Neural cell (in vitro differentiated cells): ENCODE data around the gene NAP1L1. TPM values are rescaled to one million over a fixed set of nuclear protein-coding genes. Genes with fewer than 3 reads are reported as not detected.

Source experiments
- H2AFZ ChIP-seq: fragments of 200-600, 300-800 bp; sonication (generic), shearing (Covaris generic); 2 replicates; pipeline ENCODE4 v1.6.0; 2014; ENCODE audit warnings: low read depth, mild to moderate bottlenecking, antibody characterized with exemption, low read length, moderate library complexity
- H3F3A ChIP-seq: fragments of 200-600 bp; shearing (Covaris generic); 2 replicates; pipeline ENCODE4 v1.6.1; 2016; ENCODE audit warnings: mild to moderate bottlenecking, moderate library complexity, mixed read lengths, antibody characterized with exemption, low read length; ENCODE audit not compliant: insufficient read depth, poor library complexity, severe bottlenecking
- H3K27ac ChIP-seq: fragments of 200-600, 300-800 bp; sonication (generic), shearing (Covaris generic); 2 replicates; pipeline ENCODE4 v1.5.1; 2014; ENCODE audit warnings: mild to moderate bottlenecking, low read length, moderate library complexity
- H3K27me3 ChIP-seq: fragments of 300-800, 200-600 bp; sonication (generic), shearing (Covaris generic); 2 replicates; pipeline ENCODE4 v1.6.0; 2014; ENCODE audit warnings: mild to moderate bottlenecking, low read depth, low read length, moderate library complexity; ENCODE audit not compliant: insufficient read depth
- H3K36me3 ChIP-seq: fragments of 300-800, 200-600 bp; sonication (generic), shearing (Covaris generic); 2 replicates; pipeline ENCODE4 v1.5.1; 2014; ENCODE audit warnings: mild to moderate bottlenecking, antibody characterized with exemption, low read length, moderate library complexity; ENCODE audit not compliant: insufficient read depth
- H3K4me2 ChIP-seq: fragments of 300-800, 200-600 bp; sonication (generic), shearing (Covaris generic); 2 replicates; pipeline ENCODE4 v1.6.0; 2014; ENCODE audit warnings: mild to moderate bottlenecking, low read length
- H3K4me3 ChIP-seq: fragments of 300-800, 200-600 bp; sonication (generic), shearing (Covaris generic); 2 replicates; pipeline ENCODE4 v1.5.1; 2014; ENCODE audit warnings: mild to moderate bottlenecking, low read length, moderate library complexity
- H3K79me2 ChIP-seq: fragments of 200-600 bp; shearing (Covaris generic); replicated peaks from 2 replicates; pipeline ENCODE4 v1.6.0; 2014; ENCODE audit warnings: mild to moderate bottlenecking, low read length, moderate library complexity; ENCODE audit not compliant: insufficient read depth
- H3K9ac ChIP-seq: fragments of 300-800, 200-600 bp; sonication (generic), shearing (Covaris generic); 2 replicates; pipeline ENCODE4 v1.6.1; 2016; ENCODE audit warnings: mild to moderate bottlenecking, low read length, mixed read lengths
- H3K9me2 ChIP-seq: fragments of 200-600 bp; shearing (Covaris generic); 2 replicates; pipeline ENCODE4 v1.6.1; 2016; ENCODE audit warnings: mild to moderate bottlenecking, low read length, mixed read lengths; ENCODE audit not compliant: insufficient read depth
- H3K9me3 ChIP-seq: fragments of 200-600, 300-800 bp; sonication (generic), shearing (Covaris generic); 2 replicates; pipeline ENCODE4 v1.6.1; 2016; ENCODE audit warnings: mild to moderate bottlenecking, mixed run types, low read length, moderate library complexity, mixed read lengths
- H4K20me1 ChIP-seq: fragments of 200-600 bp; shearing (Covaris generic); 2 replicates; pipeline ENCODE4 v1.6.1; 2016; ENCODE audit warnings: mild to moderate bottlenecking, mixed run types; ENCODE audit not compliant: insufficient read depth
- EP300 ChIP-seq: fragments of 450-650 bp; conservative IDR thresholded peaks from 2 replicates; pipeline ENCODE4 v1.6.1; 2014; ENCODE audit warnings: antibody characterized with exemption, mild to moderate bottlenecking, moderate library complexity; ENCODE audit not compliant: poor library complexity, severe bottlenecking
- EZH2 ChIP-seq: fragments of 200-600, 300-800 bp; shearing (Covaris generic), sonication (generic); IDR thresholded peaks from 2 replicates; pipeline ENCODE4 v1.6.1; 2014; ENCODE audit warnings: antibody characterized with exemption, low read length, borderline replicate concordance, mild to moderate bottlenecking; ENCODE audit not compliant: insufficient read depth, poor library complexity, severe bottlenecking
- MXI1 ChIP-seq: fragments of 450-650 bp; conservative IDR thresholded peaks from 2 replicates; pipeline ENCODE4 v1.6.1; 2014; ENCODE audit warnings: antibody characterized with exemption, mild to moderate bottlenecking; ENCODE audit not compliant: poor library complexity, severe bottlenecking
- POLR2AphosphoS5 ChIP-seq: IDR thresholded peaks from 2 replicates; pipeline ENCODE4 v1.6.1; 2012
- RAD21 ChIP-seq: fragments of 450-650 bp; conservative IDR thresholded peaks from 2 replicates; pipeline ENCODE4 v1.6.1; 2014; ENCODE audit warnings: antibody characterized with exemption, mild to moderate bottlenecking, moderate library complexity
- REST ChIP-seq: IDR thresholded peaks from 2 replicates; pipeline ENCODE4 v1.6.1; 2012; ENCODE audit warnings: borderline replicate concordance
- SMC3 ChIP-seq: fragments of 450-650 bp; conservative IDR thresholded peaks from 2 replicates; pipeline ENCODE4 v1.6.1; 2014; ENCODE audit warnings: antibody characterized with exemption, mild to moderate bottlenecking, moderate library complexity; ENCODE audit not compliant: poor library complexity
- TAF1 ChIP-seq: IDR thresholded peaks from 2 replicates; pipeline ENCODE4 v1.6.1; 2012; ENCODE audit warnings: low read depth
- polyA plus RNA-seq: library from polyadenylated mRNA; depleted of rRNA; stranded (reverse); fragments of >200 nt; gene quantifications from 2 replicates; pipeline ENCODE4 v1.2.3, GENCODE V29; 2014
- TF ChIP-seq, protein P1 (sequence below): fragments of 450-650 bp; IDR thresholded peaks from 2 replicates; pipeline ENCODE4 v1.5.1; 2014; ENCODE audit warnings: antibody characterized with exemption, mild to moderate bottlenecking, moderate library complexity; ENCODE audit not compliant: poor library complexity, severe bottlenecking

The NAP1L1 gene
- polyA plus RNA-seq, 1 donor from 2014 or later, result 359 TPM

DNA sequence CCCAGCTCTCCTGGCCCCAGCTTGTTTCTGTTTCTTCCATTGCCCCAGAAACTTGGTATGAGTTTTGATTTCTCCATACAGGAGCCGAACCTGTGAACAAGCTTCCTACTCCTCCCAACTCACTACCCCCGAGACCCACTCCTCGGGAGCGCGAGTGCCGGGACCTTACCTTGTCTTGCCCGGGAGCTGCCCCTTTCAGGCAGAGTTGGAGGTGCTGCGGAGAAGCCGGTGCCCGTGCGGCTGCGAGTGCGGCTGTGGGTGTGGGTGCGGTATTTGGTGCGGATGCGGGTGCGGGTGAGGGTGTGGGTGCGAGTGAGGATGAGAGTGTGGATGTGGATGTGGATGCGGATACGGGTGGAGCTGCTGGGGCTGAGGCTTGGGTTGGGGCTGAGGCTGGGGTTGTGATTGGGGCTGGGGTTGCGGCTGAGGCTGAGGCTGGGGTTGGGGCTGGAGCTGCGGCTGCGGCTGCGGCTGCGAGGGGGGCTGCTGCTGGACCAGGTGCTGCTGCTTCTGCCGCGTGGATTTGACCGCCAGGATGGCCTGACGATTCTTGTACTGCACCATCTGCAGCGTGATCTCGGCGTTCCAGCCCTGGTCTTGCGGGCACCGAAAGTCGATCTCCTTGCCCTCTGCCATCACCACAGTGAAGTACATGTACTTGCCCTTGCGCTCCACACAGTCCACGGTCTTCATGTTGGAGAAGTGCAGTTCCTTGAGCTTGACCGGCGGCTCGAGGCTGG, 54.0 kb downstream of the NAP1L1 start:
- peak overlapping the region; percentile 34 for H2AFZ ChIP-seq
- peaks cover 22% of the 10 kb centered on the region for H3K27me3 ChIP-seq
- no peaks in the 10 kb centered on the region for H3F3A ChIP-seq
- no peaks in the 10 kb centered on the region for H3K9me2 ChIP-seq
- H3K4me2 ChIP-seq, result peak overlapping the region; percentile 54
- no peaks in the 10 kb centered on the region for H3K9me3 ChIP-seq
- peak overlapping the region; percentile 83 for H3K4me3 ChIP-seq
- TF ChIP-seq TAF1 (no peak), SMC3 (peak; percentile 20), POLR2AphosphoS5 (peak; percentile 7), EZH2 (no peak), MXI1 (peak; percentile 9), RAD21 (peak; percentile 8)
- TF ChIP-seq, protein P1, sequence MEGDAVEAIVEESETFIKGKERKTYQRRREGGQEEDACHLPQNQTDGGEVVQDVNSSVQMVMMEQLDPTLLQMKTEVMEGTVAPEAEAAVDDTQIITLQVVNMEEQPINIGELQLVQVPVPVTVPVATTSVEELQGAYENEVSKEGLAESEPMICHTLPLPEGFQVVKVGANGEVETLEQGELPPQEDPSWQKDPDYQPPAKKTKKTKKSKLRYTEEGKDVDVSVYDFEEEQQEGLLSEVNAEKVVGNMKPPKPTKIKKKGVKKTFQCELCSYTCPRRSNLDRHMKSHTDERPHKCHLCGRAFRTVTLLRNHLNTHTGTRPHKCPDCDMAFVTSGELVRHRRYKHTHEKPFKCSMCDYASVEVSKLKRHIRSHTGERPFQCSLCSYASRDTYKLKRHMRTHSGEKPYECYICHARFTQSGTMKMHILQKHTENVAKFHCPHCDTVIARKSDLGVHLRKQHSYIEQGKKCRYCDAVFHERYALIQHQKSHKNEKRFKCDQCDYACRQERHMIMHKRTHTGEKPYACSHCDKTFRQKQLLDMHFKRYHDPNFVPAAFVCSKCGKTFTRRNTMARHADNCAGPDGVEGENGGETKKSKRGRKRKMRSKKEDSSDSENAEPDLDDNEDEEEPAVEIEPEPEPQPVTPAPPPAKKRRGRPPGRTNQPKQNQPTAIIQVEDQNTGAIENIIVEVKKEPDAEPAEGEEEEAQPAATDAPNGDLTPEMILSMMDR, result no peak
- H3K9ac ChIP-seq, result peak overlapping the region; percentile 79
- H4K20me1 ChIP-seq, result no peaks in the 10 kb centered on the region
- peak overlapping the region; percentile 46 for H3K27ac ChIP-seq
- peaks cover 15% of the 10 kb centered on the region for H3K79me2 ChIP-seq
- no peaks in the 10 kb centered on the region for H3K36me3 ChIP-seq

DNA sequence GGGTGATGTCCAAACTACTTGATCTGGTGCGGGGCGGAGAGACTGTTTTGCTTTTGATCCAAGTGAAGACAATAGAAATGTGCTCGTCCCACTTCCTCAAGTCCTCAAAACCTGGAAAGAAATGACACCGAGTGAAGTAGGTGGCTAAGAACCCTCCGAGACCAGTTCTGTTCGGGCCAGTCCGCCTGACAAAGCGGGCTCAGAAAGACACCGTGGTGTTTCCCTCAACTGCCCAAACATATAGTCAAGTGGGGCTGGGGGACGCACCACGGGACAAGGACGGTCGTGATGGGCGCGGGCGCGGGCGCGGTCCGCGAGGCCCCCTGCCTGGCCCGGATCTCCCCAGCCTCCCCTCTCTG, 54.5 kb downstream of the NAP1L1 start:
- Histone ChIP-seq H3K4me2 (peak overlapping the region; percentile 54), H3K36me3 (no peaks in the 10 kb centered on the region), H3K27me3 (peaks cover 22% of the 10 kb centered on the region), H3K9ac (peak overlapping the region; percentile 79), H3F3A (no peaks in the 10 kb centered on the region), H3K79me2 (peaks cover 15% of the 10 kb centered on the region), H3K4me3 (peak overlapping the region; percentile 83), H3K27ac (peak overlapping the region; percentile 46), H4K20me1 (no peaks in the 10 kb centered on the region), H3K9me3 (no peaks in the 10 kb centered on the region), H3K9me2 (no peaks in the 10 kb centered on the region), H2AFZ (no peak overlapping the region)
- TF ChIP-seq EP300, result no peak
- TF ChIP-seq POLR2AphosphoS5, result no peak
- TF ChIP-seq RAD21, result no peak
- TF ChIP-seq SMC3, result no peak
- TF ChIP-seq REST, result no peak
- no peak for TF ChIP-seq TAF1
- TF ChIP-seq MXI1, result no peak
- TF ChIP-seq EZH2, result no peak
- TF ChIP-seq, protein P1, result no peak
